Suppressor macrophage treated with lipopolysaccharide for 4 hours (primary cell): ENCODE data around the gene BAAT.
"Not testable (repeated sequence)": the region's sequence is repeated elsewhere in the genome, so short reads cannot be mapped to it uniquely, and the experiment has no call there.

Source experiments
- DNase-seq: peaks from one replicate; pipeline ENCODE4 v3.0.0-alpha.2; 2020

Gene BAAT

DNA sequence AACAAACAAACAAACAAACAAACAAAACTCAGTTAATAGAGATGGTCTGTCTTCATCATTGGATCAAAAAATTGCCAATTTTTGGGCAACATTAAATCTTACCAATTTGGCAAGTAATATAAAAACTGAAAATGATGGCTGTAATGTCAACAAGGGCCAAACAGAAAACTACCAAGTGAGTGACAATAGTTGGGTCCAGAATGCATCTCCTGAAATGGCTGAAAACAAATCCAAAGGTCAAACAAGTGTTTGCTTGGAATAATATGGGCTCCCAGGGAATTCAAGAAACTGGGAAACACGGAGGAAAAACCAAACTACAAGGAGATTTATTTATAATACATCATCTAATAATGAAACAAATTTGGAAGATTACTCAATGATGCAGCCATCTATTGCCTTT is 25.1 kb downstream of the BAAT start:
- DNase-seq: no peak

DNA sequence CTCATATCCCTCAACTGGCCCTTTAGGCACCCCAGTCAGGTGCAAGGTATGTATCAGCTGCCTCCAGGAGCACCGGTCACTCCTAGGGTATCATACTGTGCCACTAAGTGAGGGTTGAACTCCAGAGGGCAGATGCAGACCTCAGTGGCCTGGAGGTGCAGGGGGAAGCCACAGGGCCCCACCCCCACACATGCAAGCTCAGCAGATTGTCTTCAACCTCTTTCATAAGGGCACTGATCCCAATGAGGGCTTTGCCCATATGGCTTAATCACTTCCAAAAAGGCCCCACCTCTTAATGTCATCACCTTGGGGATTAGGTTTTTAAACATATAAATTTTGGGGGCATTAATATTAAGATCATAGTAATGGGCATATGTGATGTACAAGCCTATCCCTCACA is 28.2 kb downstream of the BAAT start:
- no peak for DNase-seq

- DNase-seq: no peak
Measured at GRCh38 chr9:101354765-101355708, 29.8 kb downstream of the BAAT start.

- no peak for DNase-seq
Measured at GRCh38 chr9:101354143-101354764, 30.6 kb downstream of the BAAT start.

DNA sequence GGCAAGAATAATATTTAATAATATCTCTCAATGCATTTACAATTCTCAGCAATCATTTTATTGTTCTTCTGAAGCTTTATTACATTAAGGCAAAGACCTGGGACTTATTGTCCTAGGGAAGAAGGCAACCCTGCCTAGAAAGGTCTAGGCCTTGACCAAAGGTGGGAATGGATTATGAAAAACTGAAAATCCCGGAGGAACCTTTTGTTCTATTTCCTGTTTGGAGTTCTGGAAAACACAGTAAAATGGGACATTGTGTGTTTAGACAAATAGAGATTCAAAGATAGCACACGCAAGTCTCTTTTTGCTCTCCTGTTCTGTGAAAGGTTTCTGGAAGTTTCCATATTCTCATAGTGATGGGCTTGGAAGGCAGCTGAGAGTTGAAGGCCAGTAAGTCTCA is 31.1 kb downstream of the BAAT start:
- no peak for DNase-seq

DNA sequence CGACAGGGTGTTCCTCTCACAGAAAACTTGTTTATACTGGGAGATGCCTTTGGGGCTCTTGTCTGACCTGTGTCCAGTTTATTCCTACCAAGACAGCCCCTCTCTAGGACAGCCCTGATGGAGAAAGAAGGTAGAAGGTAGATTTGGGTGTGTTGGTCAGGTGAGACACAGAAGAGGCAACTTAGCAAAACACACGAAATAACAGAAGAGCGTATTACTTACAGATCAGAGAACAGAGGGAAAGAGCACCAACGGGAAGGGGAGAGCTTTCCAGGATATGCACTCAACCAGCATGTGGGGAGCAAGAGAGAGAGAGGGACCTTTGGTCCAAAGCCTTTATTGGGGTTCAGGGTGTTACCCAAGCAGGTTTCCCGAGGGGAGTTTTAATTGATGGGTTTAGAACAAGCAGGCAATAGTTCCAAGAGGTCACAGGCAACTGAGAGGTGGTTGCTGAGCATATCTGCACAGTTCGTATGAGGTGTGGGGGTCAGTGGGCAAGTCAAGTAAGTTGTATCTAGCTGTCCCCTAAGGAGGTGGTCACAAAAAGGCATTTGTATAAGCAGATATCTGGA is 31.8 kb downstream of the BAAT start:
- no peak for DNase-seq

DNA sequence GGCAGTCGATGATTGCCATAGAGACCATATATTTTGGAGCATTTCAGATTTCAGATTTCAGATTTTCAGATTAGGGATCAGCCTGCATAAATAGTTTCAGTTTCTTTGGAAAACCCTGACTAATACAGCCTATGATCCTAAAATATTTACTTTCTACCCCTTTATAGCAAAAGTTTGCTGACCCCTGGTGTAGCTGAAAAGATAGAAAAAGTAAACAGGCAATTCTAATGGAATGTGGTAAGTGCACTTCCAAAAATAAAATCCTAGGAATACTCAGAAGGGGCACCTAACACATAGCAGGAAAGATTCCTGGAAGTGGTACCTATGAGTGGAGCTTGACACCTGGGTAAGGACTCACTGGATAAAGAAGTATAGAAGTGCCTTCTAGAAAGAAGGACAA is 34.5 kb downstream of the BAAT start:
- no peak for DNase-seq

- DNase-seq: no peak
Measured at GRCh38 chr9:101342595-101342994, 42.2 kb downstream of the BAAT start.

DNA sequence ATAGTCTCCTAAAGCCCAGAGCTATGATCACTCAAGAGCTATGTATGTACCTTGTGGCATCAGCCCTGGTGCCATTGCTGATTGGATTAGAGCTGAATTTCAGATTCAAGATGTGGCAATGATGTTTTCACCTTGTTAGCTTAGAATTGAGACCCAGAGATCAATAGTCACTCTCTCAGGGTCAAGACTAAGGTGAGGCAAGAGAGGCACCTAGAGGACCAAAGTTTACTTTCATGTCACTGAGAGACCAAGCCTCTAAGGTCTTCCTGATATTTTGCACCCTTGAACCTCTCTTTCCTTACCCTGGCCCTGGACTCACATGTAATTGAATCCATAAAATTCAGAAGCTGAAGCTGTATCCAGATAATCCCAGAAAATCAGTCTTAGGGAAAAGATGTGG is 42.8 kb downstream of the BAAT start:
- DNase-seq: no peak

GRCh38 chr9:101337237-101337636 is 47.6 kb downstream of the BAAT start:
- DNase-seq: no peak

GRCh38 chr9:101336091-101336490 is 48.7 kb downstream of the BAAT start:
- DNase-seq: no peak

DNA sequence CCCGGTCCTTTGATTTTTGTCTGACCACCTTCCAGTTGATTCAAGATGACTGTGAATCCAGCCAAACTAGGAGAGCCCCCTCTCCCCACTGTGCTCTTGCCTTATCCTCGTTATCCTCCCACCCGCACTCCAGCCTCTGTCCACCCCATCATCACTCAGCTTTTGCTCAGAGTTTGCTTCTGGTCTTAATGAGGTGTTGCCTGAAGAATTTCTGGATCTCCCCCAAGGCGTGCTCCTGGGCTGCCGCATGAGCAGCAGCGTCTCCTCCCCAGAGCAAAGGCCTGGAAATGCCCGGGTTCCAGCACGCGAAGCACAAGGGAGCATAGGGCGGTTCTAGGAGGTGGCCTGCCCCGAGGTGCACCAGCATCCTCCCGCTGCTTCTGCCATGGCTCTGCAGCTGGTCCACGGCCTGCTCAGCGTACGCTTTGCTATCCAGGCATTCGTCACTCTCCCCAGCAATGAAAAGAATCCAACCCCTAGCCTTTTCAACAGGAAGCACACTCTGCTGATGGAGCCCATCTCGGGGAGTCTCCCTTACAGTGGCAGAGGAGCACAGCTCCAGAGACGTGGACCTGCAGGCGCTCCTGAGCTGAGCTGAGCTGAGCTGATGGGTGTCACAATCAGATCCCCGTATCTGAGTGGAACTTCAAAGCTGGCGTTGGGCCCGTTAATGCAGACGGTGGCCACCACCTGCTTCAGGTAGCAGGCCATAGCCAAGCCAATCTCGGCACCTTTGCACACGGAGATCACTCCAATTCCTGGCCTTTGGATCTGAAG is 50.7 kb downstream of the BAAT start:
- DNase-seq: no peak

DNA sequence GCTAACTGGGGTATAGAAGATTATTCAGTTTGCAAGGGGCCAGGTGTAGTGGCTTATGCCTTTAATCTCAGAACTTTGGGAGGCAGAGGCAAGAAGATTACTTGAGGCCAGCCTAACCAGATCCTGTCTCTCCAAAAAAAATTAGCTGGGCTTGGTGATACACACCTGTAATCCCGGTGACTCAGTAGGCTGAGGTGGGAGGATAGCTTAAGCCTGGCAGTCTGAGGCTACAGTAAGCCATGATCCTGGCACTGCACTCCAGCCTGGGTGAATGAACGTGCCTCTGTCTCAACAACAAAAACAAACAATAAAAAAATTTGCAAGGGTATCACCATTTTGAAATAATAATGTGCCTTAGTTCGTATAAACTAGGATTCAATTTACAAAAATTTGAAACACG is 51.3 kb downstream of the BAAT start:
- DNase-seq: no peak

DNA sequence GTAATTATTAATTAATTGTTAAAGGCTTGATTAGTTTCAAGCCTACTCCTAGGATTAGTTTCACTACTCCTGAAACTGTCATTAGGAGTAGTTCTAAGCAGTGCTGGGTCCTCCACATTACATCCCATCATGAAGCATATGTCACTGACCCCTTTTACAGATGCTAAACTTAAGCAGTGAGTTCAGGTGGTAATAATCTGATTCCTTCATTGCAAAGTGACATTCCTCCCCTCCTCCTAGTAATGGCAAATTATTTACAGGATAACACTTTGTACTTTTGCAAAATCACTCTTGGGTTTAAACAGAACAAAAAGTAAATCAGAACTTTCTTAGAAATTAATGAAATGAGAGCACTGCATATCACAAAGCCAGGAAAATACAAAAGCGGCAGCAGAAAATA is 52.4 kb downstream of the BAAT start:
- no peak for DNase-seq

DNA sequence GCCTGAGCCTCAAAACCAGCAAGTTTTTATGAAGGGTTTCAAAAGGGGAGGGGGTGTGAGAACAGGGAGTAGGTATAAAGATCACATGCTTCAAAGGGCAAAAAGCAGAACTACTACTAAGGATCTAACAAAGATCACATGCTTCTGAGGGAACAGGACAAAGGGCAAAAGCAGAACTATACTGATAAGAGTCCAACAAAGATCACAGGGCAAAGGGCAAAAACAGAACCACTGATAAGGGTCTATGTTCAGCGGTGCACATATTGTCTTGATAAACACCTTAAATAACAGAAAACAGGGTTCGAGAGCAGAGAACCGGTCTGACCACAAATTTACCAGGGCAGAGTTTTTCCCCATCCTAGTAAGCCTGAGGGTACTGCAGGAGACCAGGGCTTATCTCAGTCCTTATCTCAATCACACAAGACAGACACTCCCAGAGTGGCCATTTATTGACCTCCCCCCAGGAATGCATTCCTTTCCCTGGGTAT is 57.3 kb downstream of the BAAT start:
- DNase-seq: not testable (repeated sequence)

GRCh38 chr9:101326501-101326900 is 58.3 kb downstream of the BAAT start:
- no peak for DNase-seq

DNA sequence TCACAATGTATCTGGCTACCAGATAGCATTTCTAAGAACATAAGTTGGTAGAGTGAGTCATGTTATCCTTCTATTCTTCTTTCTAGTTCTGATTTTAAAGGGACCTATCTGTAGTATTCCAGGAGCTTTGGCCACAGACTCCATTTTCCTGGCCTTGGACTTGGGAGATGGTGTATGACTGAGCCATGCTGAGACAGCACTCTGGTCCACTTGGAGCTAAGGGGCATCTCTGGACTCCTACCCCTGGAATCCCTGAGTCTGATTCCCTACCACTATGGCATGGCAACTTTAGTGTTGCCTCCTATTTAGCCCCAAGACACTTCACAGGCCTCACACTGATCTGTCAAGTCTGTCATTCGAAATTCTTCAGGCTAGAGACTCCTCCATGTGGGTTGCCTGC is 58.8 kb downstream of the BAAT start:
- no peak for DNase-seq

- DNase-seq: no peak
Measured at GRCh38 chr9:101325053-101325452, 59.8 kb downstream of the BAAT start.

DNA sequence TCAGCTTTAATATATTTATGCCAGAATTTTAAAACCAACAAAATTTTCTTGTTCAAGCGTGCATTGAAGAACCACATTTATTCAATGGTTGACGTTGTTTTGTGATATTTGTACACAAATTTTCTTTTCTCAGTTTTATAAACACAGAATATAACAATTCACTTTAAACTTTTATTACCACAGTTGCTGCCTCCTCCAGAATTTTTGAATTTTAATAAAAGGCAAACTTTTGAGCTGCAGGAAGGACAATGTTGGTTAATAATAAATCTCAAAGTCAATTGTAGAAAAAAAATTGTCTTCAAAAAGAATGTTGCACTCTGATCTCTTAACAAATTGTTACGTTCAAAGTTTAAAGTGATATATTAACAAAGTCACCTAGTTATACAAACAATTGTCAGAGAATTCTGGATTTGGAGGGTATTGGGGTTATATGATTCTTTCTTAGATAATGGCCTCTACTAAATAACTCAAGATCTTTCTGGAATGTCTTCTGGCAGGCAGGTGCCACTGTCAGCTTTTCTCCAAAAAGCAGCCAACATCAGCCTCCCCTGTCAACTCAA is 60.5 kb downstream of the BAAT start:
- no peak for DNase-seq

GRCh38 chr9:101323129-101323528 is 61.7 kb downstream of the BAAT start:
- DNase-seq: no peak

GRCh38 chr9:101317735-101318134 is 67.1 kb downstream of the BAAT start:
- DNase-seq: no peak

DNA sequence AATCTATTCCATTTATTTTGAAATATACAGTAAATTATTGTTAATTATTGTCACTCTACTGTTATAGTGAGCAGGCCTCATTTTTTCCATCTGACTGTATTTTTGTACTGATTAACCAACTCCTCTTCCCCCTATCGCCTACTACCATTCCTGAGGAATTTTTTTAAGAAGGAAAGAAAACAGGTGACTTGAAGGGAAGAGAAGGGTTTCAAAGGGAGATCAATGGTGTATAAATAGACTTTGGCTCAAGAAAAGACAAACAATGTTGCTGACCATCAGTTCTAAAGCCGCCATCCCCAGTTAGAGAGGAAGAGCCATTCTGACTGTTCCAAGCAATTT is 69.7 kb downstream of the BAAT start:
- no peak for DNase-seq

GRCh38 chr9:101312661-101313060 is 72.1 kb downstream of the BAAT start:
- DNase-seq: no peak
